RWPE2 (cell line): ENCODE results near the gene PRAMEF12.
"Not testable (repeated sequence)": the region's sequence is repeated elsewhere in the genome, so short reads cannot be mapped to it uniquely, and the experiment has no call there.

Experiments
- ATAC-seq: fragments of 200-7000 bp; cut with Tn5 transposase; 3 replicates; pipeline ENCODE4 v1.9.1; 2021; ENCODE audit warnings: low read depth
- DNase-seq: peaks from one replicate; pipeline ENCODE4 v3.0.0-alpha.2; 2020; ENCODE audit warnings: low spot score
- H3K27ac ChIP-seq: fragments of 450-650 bp; 2 replicates; pipeline ENCODE4 v1.5.1; 2017; ENCODE audit warnings: mild to moderate bottlenecking; ENCODE audit not compliant: poor library complexity, severe bottlenecking
- H3K27me3 ChIP-seq: fragments of 250-450 bp; sonication (Bioruptor Pico); 2 replicates; pipeline ENCODE4 v1.5.1; 2021; ENCODE audit warnings: mild to moderate bottlenecking, moderate library complexity; ENCODE audit not compliant: insufficient read depth, poor library complexity, severe bottlenecking
- H3K36me3 ChIP-seq: fragments of 250-450 bp; sonication (Bioruptor Pico); 2 replicates; pipeline ENCODE4 v1.5.1; 2020; ENCODE audit warnings: low read depth, mild to moderate bottlenecking, moderate library complexity
- H3K4me1 ChIP-seq: fragments of 250-450 bp; sonication (Bioruptor Pico); 2 replicates; pipeline ENCODE4 v1.5.1; 2021; ENCODE audit warnings: mild to moderate bottlenecking, moderate library complexity; ENCODE audit not compliant: insufficient read depth, poor library complexity, severe bottlenecking
- H3K4me3 ChIP-seq: fragments of 250-450 bp; sonication (Bioruptor Pico); 2 replicates; pipeline ENCODE4 v1.5.1; 2021; ENCODE audit warnings: mild to moderate bottlenecking, moderate library complexity; ENCODE audit not compliant: severe bottlenecking
- H3K9me3 ChIP-seq: fragments of 250-450 bp; sonication (Bioruptor Pico); 2 replicates; pipeline ENCODE4 v1.5.1; 2021; ENCODE audit warnings: mild to moderate bottlenecking, moderate library complexity; ENCODE audit not compliant: severe bottlenecking
- CTCF ChIP-seq: fragments of 450-650 bp; IDR thresholded peaks from one replicate; pipeline ENCODE4 v1.5.1; 2017; ENCODE audit warnings: mild to moderate bottlenecking, moderate library complexity; ENCODE audit not compliant: poor library complexity, severe bottlenecking

PRAMEF12 gene

GRCh38 chr1:12773438-12773837 lies at the start of gene PRAMEF12:
Gene PRAMEF12 (plus strand): TSS chr1:12773738. CDS start chr1:12774868, 1,130 bp downstream.
- Histone ChIP-seq H3K27ac (no peak within 1 kb of the TSS), H3K36me3 (no peaks in the 10 kb centered on the region), H3K9me3 (peaks cover 2% of the 10 kb centered on the region), H3K4me3 (no peak within 1 kb of the TSS), H3K4me1 (no peaks in the 10 kb centered on the region), H3K27me3 (no peaks in the 10 kb centered on the region)
- no peak for TF ChIP-seq CTCF
- DNase-seq = no peak
- no peak for ATAC-seq

GRCh38 chr1:12728391-12728790 lies 45.1 kb upstream of the PRAMEF12 start:
- TF ChIP-seq CTCF = no peak
- ATAC-seq (no peak), DNase-seq (no peak)
- Histone ChIP-seq H3K27ac (no peak overlapping the region), H3K4me1 (no peaks in the 10 kb centered on the region), H3K4me3 (no peak overlapping the region), H3K27me3 (peaks cover 1% of the 10 kb centered on the region), H3K9me3 (no peaks in the 10 kb centered on the region), H3K36me3 (no peaks in the 10 kb centered on the region)

- Histone ChIP-seq H3K4me3 (no peak overlapping the region), H3K27me3 (peaks cover 19% of the 10 kb centered on the region), H3K36me3 (no peaks in the 10 kb centered on the region), H3K27ac (no peak overlapping the region), H3K4me1 (no peaks in the 10 kb centered on the region), H3K9me3 (no peaks in the 10 kb centered on the region)
- ATAC-seq = no peak
- no peak for DNase-seq
- TF ChIP-seq CTCF = no peak
Observed at GRCh38 chr1:12730156-12730555, 43.4 kb upstream of the PRAMEF12 start.

GRCh38 chr1:12731084-12731483 lies 42.5 kb upstream of the PRAMEF12 start:
- ATAC-seq, H3K27ac ChIP-seq: not testable (repeated sequence)

GRCh38 chr1:12734651-12735050 lies 38.9 kb upstream of the PRAMEF12 start:
- DNase-seq (no peak), ATAC-seq (no peak)
- Histone ChIP-seq H3K9me3 (no peaks in the 10 kb centered on the region), H3K27ac (no peak overlapping the region), H3K27me3 (peaks cover 43% of the 10 kb centered on the region), H3K4me1 (no peaks in the 10 kb centered on the region), H3K36me3 (no peaks in the 10 kb centered on the region), H3K4me3 (no peak overlapping the region)
- TF ChIP-seq CTCF = no peak

More at GRCh38 chr1:12731084-12731483, 42.5 kb upstream of the PRAMEF12 start:
- not testable (repeated sequence) for DNase-seq, H3K4me3 ChIP-seq, H3K9me3 ChIP-seq, H3K4me1 ChIP-seq, H3K36me3 ChIP-seq
- H3K27me3 ChIP-seq = peaks cover 28% of the 10 kb centered on the region
